NCI-H2107 (cell line): ENCODE results near the gene CDCP2.
"Not testable (repeated sequence)": the region's sequence is repeated elsewhere in the genome, so short reads cannot be mapped to it uniquely, and the experiment has no call there.

Experiments
- DNase-seq: peaks from one replicate; lab custom pipeline; 2025; lab: John Stamatoyannopoulos, UW

Gene CDCP2

DNA sequence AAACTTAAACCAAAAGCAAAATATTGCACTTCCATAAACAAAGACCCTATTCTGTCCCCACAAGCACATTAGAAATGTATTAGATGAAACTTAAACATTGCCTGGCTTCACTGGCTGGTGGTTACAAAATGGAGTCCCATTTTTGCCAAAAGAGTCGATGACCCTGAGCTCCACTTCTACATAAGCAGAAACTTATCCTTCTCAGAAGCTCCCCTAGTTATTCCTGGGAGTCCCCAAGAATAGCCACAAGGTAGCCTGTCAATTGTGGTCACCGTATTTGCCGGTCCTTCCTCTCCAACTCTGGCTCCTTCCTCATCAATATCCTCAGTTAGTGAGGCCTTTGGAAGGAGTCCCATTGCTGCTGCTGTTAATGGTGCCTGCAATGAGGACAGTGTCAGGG lies 37.3 kb downstream of the CDCP2 start:
- DNase-seq: no peak

DNA sequence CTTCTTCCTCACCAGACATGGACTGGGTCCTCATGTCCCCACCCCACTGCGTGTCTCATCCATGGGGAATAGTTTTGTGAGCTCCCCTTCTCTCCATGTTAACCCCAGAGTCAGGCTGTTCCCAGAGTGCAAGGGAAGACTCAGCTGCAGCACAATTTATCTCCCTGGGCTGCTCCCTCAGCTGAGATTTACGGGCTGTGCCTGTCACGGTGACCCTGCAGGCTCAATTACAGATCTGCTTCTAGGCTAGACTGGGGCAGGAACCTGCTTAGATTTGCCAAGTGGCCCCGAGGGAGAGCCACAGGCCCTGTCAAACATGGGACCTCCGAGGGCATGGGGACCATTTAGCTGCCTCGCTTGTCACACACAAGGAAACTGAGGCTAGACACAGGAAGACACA lies 37.8 kb downstream of the CDCP2 start:
- DNase-seq: no peak

DNA sequence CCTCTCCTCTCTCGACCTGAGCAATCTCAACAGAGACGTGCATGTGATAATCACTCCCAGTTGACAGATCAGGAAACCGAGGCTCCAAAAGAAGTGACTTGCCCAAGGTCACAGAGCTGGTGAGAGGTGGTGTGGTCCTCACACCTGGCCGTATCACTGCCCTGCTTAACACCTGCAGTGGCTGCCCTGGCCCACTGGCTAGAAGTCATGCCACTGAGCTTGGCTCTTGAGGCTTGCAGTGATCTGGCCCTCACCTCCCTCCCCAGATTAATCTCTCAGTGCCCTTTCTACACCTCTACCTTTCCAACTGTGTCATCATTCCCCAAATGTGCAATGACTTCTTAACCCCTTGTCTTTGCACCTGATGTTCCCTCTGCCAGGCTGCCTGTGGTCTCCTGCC lies 38.8 kb downstream of the CDCP2 start:
- no peak for DNase-seq

DNA sequence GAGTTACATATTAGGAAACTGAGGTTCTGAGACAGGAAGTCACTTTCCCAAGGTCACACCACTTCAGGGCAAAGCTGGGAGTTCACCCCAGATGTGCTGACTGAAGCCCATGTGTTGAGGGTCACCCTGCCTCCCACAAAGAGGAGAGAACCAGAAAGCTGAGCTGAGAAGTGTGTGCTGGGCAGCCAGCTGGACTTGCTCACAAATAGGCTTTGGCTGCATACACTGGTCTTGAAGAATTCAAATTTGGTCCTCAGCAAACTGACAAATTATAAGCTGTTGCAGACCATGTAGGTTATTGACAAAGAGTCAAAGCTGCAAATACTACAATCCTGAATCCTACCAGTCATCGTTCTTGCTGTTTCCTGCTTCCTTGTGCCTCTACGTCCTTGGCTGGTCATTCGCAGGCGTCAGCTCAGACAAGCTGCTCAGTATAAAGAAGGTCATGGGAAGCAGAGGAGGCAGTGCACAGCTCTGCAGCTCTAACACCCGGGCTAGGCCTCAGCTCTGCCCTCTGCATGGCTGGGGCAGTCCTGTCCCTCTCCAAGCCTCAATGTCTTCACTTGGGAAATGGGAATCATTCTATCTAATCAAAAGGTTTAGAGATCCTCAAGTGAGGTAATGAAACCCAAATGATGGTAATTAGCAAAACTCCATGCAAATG lies 40.0 kb downstream of the CDCP2 start:
- no peak for DNase-seq

GRCh38 chr1:54112027-54112426 lies 40.8 kb downstream of the CDCP2 start:
- no peak for DNase-seq

GRCh38 chr1:54111624-54112023 lies 41.2 kb downstream of the CDCP2 start:
- DNase-seq: no peak

GRCh38 chr1:54110996-54111395 lies 41.8 kb downstream of the CDCP2 start:
- no peak for DNase-seq

- no peak for DNase-seq
Measured at GRCh38 chr1:54109129-54110090, 43.4 kb downstream of the CDCP2 start.

DNA sequence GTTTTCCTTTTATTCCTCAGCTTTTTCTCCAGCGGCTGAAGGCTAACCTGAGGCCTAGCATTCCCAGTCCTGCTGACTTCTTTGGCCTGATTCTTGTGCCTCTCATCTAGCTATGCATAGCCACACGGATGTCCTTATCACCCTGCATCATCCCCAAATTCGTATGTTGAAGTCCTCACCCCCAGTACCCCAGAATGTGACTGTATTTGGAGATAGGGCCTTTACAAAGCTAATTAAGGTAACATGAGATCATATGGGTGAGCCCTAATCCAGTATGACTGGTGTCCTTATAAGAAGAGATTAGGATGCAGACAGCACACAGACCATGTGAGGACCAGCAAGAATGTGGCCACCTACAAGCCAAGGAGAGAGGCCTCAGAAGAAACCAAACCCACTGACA lies 44.6 kb downstream of the CDCP2 start:
- DNase-seq: no peak

DNA sequence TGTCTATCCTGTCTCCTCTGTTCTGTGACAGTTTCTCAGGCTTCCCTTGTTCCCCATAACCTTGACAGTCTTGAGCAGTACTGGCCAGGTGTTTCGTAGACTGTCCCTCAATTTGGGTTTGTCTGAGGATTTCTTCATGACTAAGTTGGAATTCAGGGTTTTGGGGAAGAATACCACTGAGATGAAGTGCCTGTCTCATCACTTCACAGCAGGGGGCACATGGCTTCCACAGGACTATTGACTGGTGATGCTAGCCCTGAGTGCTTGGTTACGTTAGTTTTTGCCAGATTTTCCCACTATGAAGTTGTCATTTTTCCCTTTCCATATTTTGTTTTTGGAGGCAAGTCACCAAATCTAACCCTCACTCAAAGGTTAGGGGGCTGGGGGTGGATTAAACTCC lies 45.7 kb downstream of the CDCP2 start:
- no peak for DNase-seq

DNA sequence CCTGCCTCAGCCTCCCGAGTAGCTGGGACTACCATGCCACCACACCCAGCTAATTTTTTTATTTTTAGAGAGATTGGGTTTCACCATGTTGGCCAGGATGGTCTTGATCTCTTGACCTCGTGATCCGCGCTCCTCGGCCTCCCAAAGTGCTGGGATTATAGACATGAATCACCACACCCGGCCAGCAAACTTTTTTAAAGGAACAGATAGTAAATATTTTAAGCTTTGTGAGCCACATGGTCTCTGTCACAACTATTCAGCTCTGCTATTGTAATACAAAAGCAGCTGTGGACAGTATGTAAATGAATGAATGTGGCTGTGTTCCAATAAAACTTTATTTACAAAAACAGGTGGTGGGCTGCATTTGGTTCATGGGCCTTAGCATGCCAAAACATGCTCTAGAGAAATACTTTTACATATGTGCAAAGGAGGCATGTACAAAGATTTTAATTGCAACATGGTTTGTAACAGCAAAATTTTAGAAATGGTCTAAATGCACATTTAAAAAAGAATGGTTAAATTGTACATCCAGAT lies 47.0 kb downstream of the CDCP2 start:
- no peak for DNase-seq

DNA sequence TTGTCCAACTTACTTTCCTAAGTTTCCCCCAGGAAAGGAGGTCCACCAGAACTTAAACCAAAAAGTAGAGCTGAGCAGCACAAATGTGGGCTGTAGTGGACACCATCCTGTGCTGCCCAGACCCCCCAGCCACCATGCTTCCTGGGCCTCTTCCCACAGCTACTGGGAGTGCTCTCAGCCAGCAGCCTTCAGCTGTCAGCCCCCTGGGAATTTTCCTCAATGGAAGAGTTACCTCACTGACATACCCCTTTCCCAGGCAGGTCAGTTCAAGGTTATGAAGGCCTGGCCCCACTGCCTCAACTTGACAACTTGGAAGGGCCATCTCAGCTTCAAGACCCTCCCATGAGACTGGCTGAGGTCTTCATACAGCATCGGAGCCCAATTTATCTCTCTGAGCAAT lies 47.7 kb downstream of the CDCP2 start:
- no peak for DNase-seq

DNA sequence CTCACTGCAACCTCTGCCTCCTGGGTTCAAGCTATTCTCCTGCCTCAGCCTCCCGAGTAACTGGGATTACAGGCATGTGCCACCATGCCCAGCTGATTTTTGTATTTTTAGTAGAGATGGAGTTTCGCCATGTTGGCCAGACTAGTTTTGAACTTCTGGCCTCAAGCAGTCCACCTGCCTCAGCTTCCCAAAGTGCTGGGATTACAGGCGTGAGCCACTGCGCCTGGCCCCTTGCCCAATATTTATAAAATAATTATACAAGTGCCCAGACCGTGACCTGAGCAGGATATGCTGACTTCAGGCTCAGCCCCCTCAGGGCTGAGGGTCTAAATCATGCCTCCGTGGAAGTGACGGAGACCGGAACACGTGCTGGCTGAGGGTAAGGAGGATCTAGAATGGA lies 48.2 kb downstream of the CDCP2 start:
- DNase-seq: not testable (repeated sequence)

DNA sequence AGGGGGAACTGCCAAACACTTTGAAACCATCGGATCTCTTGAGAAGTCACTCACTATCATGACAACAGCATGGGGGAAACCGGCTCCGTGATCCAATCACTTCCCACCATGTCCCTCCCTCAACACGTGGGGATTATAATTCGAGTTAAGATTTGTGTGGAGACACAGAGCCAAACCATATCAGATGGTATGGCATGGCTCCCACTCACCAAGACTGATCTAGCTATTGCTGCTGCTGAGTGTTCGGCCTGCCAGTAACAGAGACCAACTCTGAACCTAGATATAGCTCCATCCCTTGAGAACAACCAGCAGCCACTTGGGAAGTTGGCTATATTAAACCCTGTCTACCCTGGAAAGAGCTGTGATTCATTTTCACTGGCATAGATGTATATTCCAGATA lies 49.4 kb downstream of the CDCP2 start:
- no peak for DNase-seq

GRCh38 chr1:54100500-54100899 lies 52.3 kb downstream of the CDCP2 start:
- no peak for DNase-seq

GRCh38 chr1:54099061-54099610 lies 53.7 kb downstream of the CDCP2 start:
- no peak for DNase-seq

GRCh38 chr1:54096877-54097240 lies 55.9 kb downstream of the CDCP2 start:
- DNase-seq: no peak

DNA sequence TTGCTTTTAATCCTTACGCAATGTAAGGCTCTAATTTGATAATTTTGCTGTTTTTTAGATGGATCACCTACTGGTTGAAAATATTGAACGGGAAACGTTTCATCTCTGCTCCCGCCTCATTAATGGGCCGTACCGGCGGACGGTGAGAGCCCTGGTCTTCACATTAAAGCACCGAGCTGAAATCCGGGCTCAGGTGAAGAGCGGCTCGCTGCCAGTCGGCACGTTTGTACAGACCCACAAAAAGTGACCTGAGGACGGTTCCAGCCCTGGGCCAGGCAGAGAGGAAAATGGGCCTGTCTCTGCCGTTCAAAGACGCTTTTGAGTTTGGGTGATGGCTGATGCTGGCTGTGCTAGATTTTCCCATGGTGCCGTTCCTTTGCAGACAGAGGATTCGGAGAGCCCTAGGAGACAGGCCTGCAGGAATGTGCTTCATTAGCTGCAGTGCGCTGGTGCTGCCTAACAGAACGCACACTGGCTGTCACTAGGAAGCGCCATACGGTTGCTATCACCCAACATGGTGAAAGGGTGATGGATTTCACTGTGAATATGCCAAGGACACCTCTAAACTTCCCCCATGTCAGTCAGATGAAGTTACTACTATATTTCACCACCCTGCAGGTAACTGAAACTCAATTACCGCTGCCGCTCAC lies 56.4 kb downstream of the CDCP2 start:
- DNase-seq: no peak

GRCh38 chr1:54095546-54096226 lies 57.1 kb downstream of the CDCP2 start:
- DNase-seq: no peak

GRCh38 chr1:54094730-54095105 lies 58.1 kb downstream of the CDCP2 start:
- DNase-seq: not testable (repeated sequence)

GRCh38 chr1:54094001-54094729 lies 58.6 kb downstream of the CDCP2 start:
- no peak for DNase-seq
